Gastroesophageal sphincter (tissue), 4 donors: ENCODE results near the gene RETSAT. TPM values are rescaled to one million over a fixed set of nuclear protein-coding genes. Genes with fewer than 3 reads are reported as not detected.
"Not testable (repeated sequence)": the region's sequence is repeated elsewhere in the genome, so short reads cannot be mapped to it uniquely, and the experiment has no call there.

Experiments
- ATAC-seq: fragments of 150-250 bp; one replicate; pipeline ENCODE4 v1.9.1; 2016; ENCODE audit warnings: mild to moderate bottlenecking, moderate library complexity
- H3K27ac ChIP-seq, 4 donors: fragments of 200-600 bp; sonication (generic) in 3 of 4; 1 replicate in 3 of 4; 2 replicates in 1 of 4; pipeline ENCODE4 v1.5.1; 2016 to 2019
- H3K27me3 ChIP-seq: fragments of 200-600 bp; sonication (generic); one replicate; pipeline ENCODE4 v1.5.1; 2019
- H3K36me3 ChIP-seq, 2 donors: fragments of 200-600 bp; sonication (generic); one replicate each; pipeline ENCODE4 v1.5.1; 2019; ENCODE audit warnings: control low read depth in 1 of 2
- H3K4me1 ChIP-seq, 3 donors: fragments of 200-600 bp; sonication (generic); 1 replicate in 2 of 3; 2 replicates in 1 of 3; pipeline ENCODE4 v1.5.1; 2016 to 2019; ENCODE audit warnings: control low read depth in 2 of 3
- H3K4me3 ChIP-seq, 2 donors: fragments of 200-600 bp; sonication (generic); one replicate each; pipeline ENCODE4 v1.5.1; 2019; ENCODE audit warnings: mild to moderate bottlenecking in 1 of 2, moderate library complexity in 1 of 2
- H3K9me3 ChIP-seq, 3 donors: fragments of 200-600 bp; sonication (generic); one replicate each; pipeline ENCODE4 v1.5.1; 2017 to 2019; ENCODE audit warnings: control low read depth in 2 of 3
- EP300 ChIP-seq: sonication (generic); formaldehyde crosslinking; IDR thresholded peaks from one replicate; pipeline ENCODE4 v1.6.1; 2017; ENCODE audit warnings: antibody characterized with exemption, mild to moderate bottlenecking
- POLR2A ChIP-seq, 2 donors: fragments of 450-650 bp; IDR thresholded peaks; one replicate each; pipeline ENCODE4 v1.6.1; 2017; ENCODE audit warnings: antibody characterized with exemption in 2 of 2, mild to moderate bottlenecking in 2 of 2, moderate library complexity in 1 of 2
- POLR2AphosphoS5 ChIP-seq: sonication (generic); formaldehyde crosslinking; IDR thresholded peaks from one replicate; pipeline ENCODE4 v1.6.1; 2017; ENCODE audit warnings: antibody characterized with exemption
- WGBS, 2 donors: methylation state at CpG; one replicate each; pipeline ENCODE4 v1.1.5; 2018; ENCODE audit warnings: low coverage in 1 of 2; 5-methylcytosine and 5-hydroxymethylcytosine counted together
- total RNA-seq, 4 donors: library from RNA; depleted of rRNA; stranded (reverse); fragments of >200 nt; gene quantifications; one replicate each; pipeline ENCODE4 v1.1.0, GENCODE V29; 2016
- TF ChIP-seq, protein P1 (sequence below), 4 experiments: fragments of 200-600 bp in 2 of 4; fragments of 450-650 bp in 2 of 4; sonication (generic) in 1 of 4; IDR thresholded peaks; one replicate each; pipeline ENCODE4 v1.5.1; 2017 to 2019; ENCODE audit warnings: antibody characterized with exemption in 4 of 4, mild to moderate bottlenecking in 2 of 4, moderate library complexity in 2 of 4

The RETSAT gene
- total RNA-seq, 4 donors from 2014 or later: 29.5 to 61.8 (median 44.9) TPM

DNA sequence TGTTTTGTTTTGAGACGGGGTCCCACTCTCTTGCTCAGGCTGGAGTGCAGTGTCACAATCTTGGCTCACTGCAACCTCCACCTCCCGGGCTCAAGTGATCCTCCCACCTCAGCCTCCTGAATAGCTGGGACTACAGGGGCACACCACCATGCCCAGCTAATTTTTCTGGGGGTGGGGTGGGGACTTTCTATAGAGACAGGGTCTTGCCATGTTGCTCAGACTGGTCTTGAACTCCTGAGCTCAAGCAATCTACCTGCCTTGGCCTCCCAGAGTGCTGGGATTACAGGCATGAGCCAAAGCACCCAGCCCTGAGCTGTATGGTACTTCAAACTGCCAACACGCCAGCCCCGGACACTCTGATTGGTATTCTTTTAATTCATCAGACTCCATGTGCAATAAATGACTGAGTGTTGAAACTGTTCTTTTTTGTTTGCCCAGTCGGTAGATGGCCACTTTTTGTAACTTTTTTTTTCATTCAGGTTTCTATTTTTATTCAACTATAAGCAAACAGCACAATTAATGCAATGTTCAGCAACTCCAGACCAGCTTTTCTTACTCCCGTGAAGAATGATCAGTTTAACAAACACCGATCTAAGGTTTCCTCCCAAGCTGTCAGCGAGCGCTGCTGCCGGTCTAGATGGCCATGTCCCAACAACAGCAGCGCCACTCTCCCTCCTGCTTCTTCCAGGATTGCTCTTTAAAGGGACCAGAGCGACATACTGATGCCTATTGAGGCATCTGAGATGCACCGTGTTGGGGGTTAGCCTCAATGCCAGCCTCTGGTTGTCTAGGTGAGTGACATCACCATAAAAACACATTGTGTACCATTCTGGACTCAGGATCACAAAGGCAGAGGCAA is 14.1 kb downstream of the RETSAT start:
- 19 to 23% methylated on average over 10 to 12 of the region's 13 CpGs for WGBS, 2 donors
- no peak overlapping the region for H3K27ac ChIP-seq
- TF ChIP-seq, protein P1, sequence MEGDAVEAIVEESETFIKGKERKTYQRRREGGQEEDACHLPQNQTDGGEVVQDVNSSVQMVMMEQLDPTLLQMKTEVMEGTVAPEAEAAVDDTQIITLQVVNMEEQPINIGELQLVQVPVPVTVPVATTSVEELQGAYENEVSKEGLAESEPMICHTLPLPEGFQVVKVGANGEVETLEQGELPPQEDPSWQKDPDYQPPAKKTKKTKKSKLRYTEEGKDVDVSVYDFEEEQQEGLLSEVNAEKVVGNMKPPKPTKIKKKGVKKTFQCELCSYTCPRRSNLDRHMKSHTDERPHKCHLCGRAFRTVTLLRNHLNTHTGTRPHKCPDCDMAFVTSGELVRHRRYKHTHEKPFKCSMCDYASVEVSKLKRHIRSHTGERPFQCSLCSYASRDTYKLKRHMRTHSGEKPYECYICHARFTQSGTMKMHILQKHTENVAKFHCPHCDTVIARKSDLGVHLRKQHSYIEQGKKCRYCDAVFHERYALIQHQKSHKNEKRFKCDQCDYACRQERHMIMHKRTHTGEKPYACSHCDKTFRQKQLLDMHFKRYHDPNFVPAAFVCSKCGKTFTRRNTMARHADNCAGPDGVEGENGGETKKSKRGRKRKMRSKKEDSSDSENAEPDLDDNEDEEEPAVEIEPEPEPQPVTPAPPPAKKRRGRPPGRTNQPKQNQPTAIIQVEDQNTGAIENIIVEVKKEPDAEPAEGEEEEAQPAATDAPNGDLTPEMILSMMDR (IDR thresholded peaks at IDR 0.05): no peak
- TF ChIP-seq EP300: no peak
- TF ChIP-seq POLR2AphosphoS5: no peak
- TF ChIP-seq POLR2A (IDR thresholded peaks at IDR 0.05): no peak
- no peak overlapping the region for H3K4me3 ChIP-seq
- H3K27me3 ChIP-seq: no peaks in the 10 kb centered on the region
- no peaks in the 10 kb centered on the region for H3K9me3 ChIP-seq
- peaks cover 0 to 37% of the 10 kb centered on the region in 2 donors for H3K36me3 ChIP-seq
- peaks cover 0 to 4% (median 0%) of the 10 kb centered on the region in 3 donors for H3K4me1 ChIP-seq
- ATAC-seq: no peak

DNA sequence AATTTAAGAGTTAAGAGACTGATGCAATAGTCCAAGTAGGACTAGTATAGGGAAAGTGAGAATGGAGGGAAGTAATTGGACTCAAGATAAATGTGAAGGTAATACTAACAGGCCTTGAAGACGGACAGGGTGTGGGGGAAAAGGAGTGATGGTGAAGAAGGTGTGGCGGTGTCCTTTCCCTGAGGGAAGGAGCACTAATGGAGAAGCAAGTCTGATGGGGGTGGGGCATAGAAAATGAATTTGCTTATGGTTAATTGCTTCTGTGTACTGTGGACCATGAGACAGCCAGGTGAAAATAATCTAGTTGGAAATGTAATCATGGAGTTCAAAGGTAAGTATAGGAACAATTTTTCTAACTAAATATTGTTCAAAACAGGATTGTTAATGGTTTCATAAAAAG is 19.4 kb downstream of the RETSAT start:
- no peak overlapping the region for H3K4me3 ChIP-seq
- no peaks in the 10 kb centered on the region for H3K9me3 ChIP-seq
- peaks cover 4% of the 10 kb centered on the region for H3K27me3 ChIP-seq
- ATAC-seq: no peak
- WGBS, 2 donors: 46 to 100% methylated on average over 1 to 2 of the region's 2 CpGs
- no peaks in the 10 kb centered on the region for H3K4me1 ChIP-seq
- H3K27ac ChIP-seq: no peak overlapping the region
- TF ChIP-seq EP300: no peak
- TF ChIP-seq POLR2A (IDR thresholded peaks at IDR 0.05): no peak
- TF ChIP-seq, protein P1 (IDR thresholded peaks at IDR 0.05): no peak
- no peak for TF ChIP-seq POLR2AphosphoS5
- no peaks in the 10 kb centered on the region for H3K36me3 ChIP-seq

DNA sequence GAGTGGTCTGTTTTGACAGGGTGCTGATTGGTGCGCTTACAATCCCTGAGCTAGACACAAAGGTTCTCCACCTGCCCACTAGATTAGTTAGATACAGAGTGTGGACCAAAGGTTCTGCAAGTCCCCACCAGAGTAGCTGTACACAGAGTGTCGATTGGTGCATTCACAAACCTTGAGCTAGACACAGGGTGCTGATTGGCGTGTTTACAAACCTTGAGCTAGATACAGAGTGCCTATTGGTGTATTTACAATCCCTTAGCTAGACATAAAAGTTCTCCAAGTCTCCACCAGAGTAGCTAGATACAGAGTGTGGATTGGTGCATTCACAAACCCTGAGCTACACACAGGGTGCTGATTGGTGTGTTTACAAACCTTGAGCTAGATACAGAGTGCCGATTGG is 20.5 kb downstream of the RETSAT start:
- 100% methylated on average over 1 of the region's 4 CpGs; no CpG with 5 or more reads in 1 of the 2 donors for WGBS, 2 donors
- H3K36me3 ChIP-seq, H3K4me1 ChIP-seq, H3K27me3 ChIP-seq, H3K9me3 ChIP-seq, ATAC-seq, H3K4me3 ChIP-seq, H3K27ac ChIP-seq: not testable (repeated sequence)

DNA sequence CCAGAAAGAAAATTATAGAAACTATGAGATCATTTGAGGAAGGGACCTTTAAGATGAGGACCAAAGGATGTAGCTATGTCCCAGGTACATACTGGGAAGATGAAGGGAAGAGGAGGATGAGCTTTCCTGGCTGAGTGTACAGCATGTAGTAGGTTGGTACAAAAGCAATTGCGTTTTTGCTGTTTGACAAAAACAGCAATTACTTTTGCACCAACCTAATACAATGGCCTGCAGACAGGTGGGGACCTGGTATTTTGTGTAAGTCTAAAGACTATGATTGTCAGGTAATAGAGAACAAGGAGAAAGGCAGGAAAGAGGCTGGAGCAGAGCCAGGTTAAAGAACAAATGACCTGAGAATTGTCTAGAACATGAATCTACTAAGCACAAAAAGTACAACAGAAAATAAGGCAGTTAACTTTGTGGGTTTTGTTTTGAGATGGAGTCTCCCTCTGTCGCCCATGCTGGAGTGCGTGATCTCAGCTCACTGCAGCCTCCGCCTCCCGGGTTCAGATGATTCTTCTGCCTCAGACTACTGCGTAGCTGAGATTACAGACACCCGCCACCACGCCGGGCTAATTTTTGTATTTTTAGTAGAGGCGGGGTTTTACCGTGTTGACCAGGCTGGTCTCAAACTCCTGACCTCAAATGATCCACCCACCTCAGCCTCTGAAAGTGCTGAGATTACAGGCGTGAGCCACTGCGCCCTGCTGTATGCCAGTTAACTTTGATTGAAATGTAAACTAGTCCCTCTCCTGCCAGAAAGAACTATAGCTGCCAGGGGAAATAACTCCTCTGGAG is 23.3 kb downstream of the RETSAT start:
- H3K36me3 ChIP-seq: no peaks in the 10 kb centered on the region
- 60 to 90% methylated on average over 4 to 5 of the region's 13 CpGs for WGBS, 2 donors
- H3K4me1 ChIP-seq: peaks cover 0 to 22% (median 11%) of the 10 kb centered on the region in 3 donors
- H3K4me3 ChIP-seq: no peak overlapping the region
- H3K9me3 ChIP-seq: no peaks in the 10 kb centered on the region
- peaks cover 4% of the 10 kb centered on the region for H3K27me3 ChIP-seq
- TF ChIP-seq POLR2AphosphoS5 (no peak), POLR2A (IDR thresholded peaks at IDR 0.05) (no peak), EP300 (no peak)
- TF ChIP-seq, protein P1 (IDR thresholded peaks at IDR 0.05): no peak
- ATAC-seq: no peak
- H3K27ac ChIP-seq: no peak overlapping the region

DNA sequence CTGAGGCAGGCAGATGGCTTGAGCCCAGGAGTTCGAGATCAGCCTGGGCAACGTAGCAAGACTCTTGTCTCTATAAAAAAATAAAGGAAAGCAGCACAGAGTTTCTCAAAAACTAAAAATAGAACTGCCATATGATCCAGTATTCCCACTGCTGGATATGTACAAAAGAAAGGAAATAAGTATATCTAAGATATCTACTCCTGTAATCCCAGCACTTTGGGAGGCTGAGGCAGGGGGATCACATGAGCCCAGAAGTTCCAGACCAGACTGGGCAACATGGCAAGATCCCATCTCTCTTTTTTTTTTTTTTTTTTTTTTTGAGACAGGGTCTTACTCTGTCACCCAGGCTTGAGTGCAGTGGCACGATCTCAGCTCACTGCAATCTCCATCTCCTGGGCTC is 24.6 kb downstream of the RETSAT start:
- 56 to 94% methylated on average over 2 of the region's 3 CpGs for WGBS, 2 donors
- not testable (repeated sequence) for H3K4me3 ChIP-seq, H3K27me3 ChIP-seq, ATAC-seq, H3K27ac ChIP-seq, H3K36me3 ChIP-seq, H3K9me3 ChIP-seq
- H3K4me1 ChIP-seq: peaks cover 2 to 35% (median 20%) of the 10 kb centered on the region in 3 donors
